ENCODE results near the gene FAM107B. TPM values are rescaled to one million over a fixed set of nuclear protein-coding genes. Genes with fewer than 3 reads are reported as not detected.

FAM107B gene
- total and polyA plus RNA-seq, 12 donors: 16.0 to 81.7 (median 50.5) TPM

GRCh38 chr10:14481014-14481413 lies 293.7 kb downstream of the FAM107B start:
- no peak overlapping the region for H3K4me3 ChIP-seq
- no peaks in the 10 kb centered on the region for H3K36me3 ChIP-seq (replicated peaks in 1 of 2)
- TF ChIP-seq, protein P1, sequence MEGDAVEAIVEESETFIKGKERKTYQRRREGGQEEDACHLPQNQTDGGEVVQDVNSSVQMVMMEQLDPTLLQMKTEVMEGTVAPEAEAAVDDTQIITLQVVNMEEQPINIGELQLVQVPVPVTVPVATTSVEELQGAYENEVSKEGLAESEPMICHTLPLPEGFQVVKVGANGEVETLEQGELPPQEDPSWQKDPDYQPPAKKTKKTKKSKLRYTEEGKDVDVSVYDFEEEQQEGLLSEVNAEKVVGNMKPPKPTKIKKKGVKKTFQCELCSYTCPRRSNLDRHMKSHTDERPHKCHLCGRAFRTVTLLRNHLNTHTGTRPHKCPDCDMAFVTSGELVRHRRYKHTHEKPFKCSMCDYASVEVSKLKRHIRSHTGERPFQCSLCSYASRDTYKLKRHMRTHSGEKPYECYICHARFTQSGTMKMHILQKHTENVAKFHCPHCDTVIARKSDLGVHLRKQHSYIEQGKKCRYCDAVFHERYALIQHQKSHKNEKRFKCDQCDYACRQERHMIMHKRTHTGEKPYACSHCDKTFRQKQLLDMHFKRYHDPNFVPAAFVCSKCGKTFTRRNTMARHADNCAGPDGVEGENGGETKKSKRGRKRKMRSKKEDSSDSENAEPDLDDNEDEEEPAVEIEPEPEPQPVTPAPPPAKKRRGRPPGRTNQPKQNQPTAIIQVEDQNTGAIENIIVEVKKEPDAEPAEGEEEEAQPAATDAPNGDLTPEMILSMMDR (IDR thresholded peaks at IDR 0.05): no peak
- TF ChIP-seq POLR2A (IDR thresholded peaks at IDR 0.05): no peak
- H3K9me3 ChIP-seq (replicated peaks in 1 of 3): no peaks in the 10 kb centered on the region
- H3K27ac ChIP-seq: no peak overlapping the region
- no peak for DNase-seq
- H3K4me1 ChIP-seq (replicated peaks in 1 of 2): no peaks in the 10 kb centered on the region
- H3K27me3 ChIP-seq: no peaks in the 10 kb centered on the region
- intact Hi-C loops (cut with DNase I): no loop called here
- WGBS, 4 donors: 83 to 91% (median 89%) methylated on average over 4 of the region's 4 CpGs

DNA sequence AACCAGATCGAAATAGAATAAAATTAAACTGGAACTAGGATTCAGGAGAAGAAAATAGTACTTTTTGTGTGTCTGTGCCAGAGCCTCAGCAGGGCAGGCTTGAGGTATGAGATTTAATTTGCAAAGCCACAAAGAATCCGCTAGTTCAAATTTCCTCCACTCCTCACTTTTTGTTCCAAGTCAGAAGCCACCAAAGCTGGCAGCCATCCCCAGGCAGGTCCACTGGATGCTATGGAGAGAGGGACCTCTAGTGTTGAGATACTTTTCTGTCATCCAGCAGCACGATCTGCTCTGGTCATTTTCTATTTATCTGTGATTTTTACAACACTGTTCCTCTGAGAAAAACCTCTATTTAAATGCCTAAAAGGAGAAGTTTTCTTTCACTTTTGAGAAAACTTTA lies 296.1 kb downstream of the FAM107B start:
- Histone ChIP-seq H3K36me3 (replicated peaks in 1 of 2) (no peaks in the 10 kb centered on the region), H3K4me3 (no peak overlapping the region), H3K4me1 (replicated peaks in 1 of 2) (no peaks in the 10 kb centered on the region), H3K27ac (no peak overlapping the region), H3K27me3 (no peaks in the 10 kb centered on the region), H3K9me3 (replicated peaks in 1 of 3) (no peaks in the 10 kb centered on the region)
- intact Hi-C loops (cut with DNase I): loop anchor here (2.0 to 10.0 kb wide), 2 partner anchors 282 to 284 kb away; no protein-coding TSS in a partner anchor
- peak; percentile 47 to 80 (median 73) for DNase-seq
- TF ChIP-seq, protein P1 (IDR thresholded peaks at IDR 0.05): peak; percentile 38 to 67 (median 62)
- TF ChIP-seq POLR2A (IDR thresholded peaks at IDR 0.05): no peak
- WGBS, 4 donors: 21 to 36% (median 31%) methylated on average over 3 of the region's 3 CpGs

DNA sequence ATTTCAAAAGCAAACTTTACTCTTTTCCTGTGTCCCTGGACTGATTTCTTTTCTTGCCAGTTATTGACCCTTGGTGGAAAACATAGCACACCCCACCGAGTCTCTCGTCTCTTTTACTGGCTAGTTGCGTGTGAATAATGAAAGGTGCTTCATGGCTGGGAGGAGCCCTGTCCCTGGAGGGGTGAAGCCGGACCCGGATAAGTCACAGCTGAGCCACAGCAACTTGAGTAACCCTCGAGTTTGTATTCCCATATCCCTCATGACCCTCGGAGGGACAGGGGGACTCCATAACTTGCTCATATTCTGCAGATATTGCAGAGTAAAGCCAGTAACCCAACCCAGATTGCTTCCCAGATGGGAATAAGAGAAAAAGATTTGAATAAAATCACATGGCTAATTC lies 296.5 kb downstream of the FAM107B start:
- WGBS, 4 donors: 60 to 80% (median 67%) methylated on average over 7 of the region's 7 CpGs

DNA sequence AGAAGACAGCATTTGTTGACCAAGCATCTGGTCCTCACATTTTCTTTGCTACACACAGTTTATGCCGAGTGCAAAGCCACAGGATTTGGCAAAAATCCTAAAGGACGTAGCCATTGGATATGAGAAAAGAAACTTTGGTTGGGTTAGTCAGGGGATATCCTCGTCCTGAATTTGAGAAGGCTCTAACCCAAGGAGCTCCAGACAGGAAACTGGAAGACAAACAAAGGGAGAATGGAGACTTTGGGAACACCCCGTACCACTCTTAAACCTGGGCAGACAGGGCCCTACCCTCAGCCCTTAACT lies 297.3 kb downstream of the FAM107B start:
- no peaks in the 10 kb centered on the region for H3K27me3 ChIP-seq
- H3K9me3 ChIP-seq (replicated peaks in 1 of 3): no peaks in the 10 kb centered on the region
- 58 to 68% (median 65%) methylated on average over 4 of the region's 4 CpGs for WGBS, 4 donors
- DNase-seq: no peak
- H3K4me3 ChIP-seq: no peak overlapping the region
- no peak overlapping the region for H3K27ac ChIP-seq
- no peaks in the 10 kb centered on the region for H3K36me3 ChIP-seq (replicated peaks in 1 of 2)
- H3K4me1 ChIP-seq (replicated peaks in 1 of 2): no peaks in the 10 kb centered on the region
- intact Hi-C loops (cut with DNase I): loop anchor here in 1 of 2 donors (10.0 kb wide), 1 partner anchor 283 kb away; no protein-coding TSS in a partner anchor
- no peak for TF ChIP-seq POLR2A (IDR thresholded peaks at IDR 0.05)
- TF ChIP-seq, protein P1 (IDR thresholded peaks at IDR 0.05): no peak

More for the DNA sequence above, 296.5 kb downstream of the FAM107B start:
- TF ChIP-seq POLR2A (IDR thresholded peaks at IDR 0.05): no peak
- TF ChIP-seq, protein P1 (IDR thresholded peaks at IDR 0.05): no peak
- Histone ChIP-seq H3K27me3 (no peaks in the 10 kb centered on the region), H3K9me3 (replicated peaks in 1 of 3) (no peaks in the 10 kb centered on the region), H3K36me3 (replicated peaks in 1 of 2) (no peaks in the 10 kb centered on the region), H3K4me1 (replicated peaks in 1 of 2) (no peaks in the 10 kb centered on the region), H3K4me3 (no peak overlapping the region), H3K27ac (no peak overlapping the region)
- intact Hi-C loops (cut with DNase I): loop anchor here (2.0 to 10.0 kb wide), 2 partner anchors 281 to 283 kb away; no protein-coding TSS in a partner anchor
- peak in 1 of 7 donors; percentile 25 for DNase-seq

Measured in adrenal gland (tissue), 12 donors.